Measurements from ENCODE around the gene CNTF. TPM values are rescaled to one million over a fixed set of nuclear protein-coding genes. Genes with fewer than 3 reads are reported as not detected.

Gene CNTF
- total and polyA plus RNA-seq, 7 donors = 0.87 to 1.8 (median 1.6) TPM; not detected in 2

DNA sequence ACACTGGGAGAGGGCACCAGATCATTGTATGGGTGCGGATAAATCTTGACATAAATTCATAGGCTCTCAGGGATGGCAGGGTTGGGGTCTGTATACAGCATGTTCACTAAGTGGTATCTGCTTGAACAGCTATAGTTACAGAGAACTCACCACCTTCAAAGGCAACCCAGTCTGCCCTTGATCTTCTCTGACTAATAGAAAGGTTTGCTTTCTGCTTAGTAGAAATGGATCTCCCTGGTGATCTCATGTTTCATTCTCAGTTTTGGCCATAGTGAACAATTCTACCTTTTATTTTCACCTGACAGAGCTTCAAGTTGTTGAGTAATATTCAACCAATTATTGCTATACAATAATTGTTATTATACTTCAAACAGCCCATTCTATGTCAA is 32.4 kb downstream of the CNTF start:
- TF ChIP-seq EP300 (IDR thresholded peaks at IDR 0.05) = no peak
- TF ChIP-seq, protein P1, sequence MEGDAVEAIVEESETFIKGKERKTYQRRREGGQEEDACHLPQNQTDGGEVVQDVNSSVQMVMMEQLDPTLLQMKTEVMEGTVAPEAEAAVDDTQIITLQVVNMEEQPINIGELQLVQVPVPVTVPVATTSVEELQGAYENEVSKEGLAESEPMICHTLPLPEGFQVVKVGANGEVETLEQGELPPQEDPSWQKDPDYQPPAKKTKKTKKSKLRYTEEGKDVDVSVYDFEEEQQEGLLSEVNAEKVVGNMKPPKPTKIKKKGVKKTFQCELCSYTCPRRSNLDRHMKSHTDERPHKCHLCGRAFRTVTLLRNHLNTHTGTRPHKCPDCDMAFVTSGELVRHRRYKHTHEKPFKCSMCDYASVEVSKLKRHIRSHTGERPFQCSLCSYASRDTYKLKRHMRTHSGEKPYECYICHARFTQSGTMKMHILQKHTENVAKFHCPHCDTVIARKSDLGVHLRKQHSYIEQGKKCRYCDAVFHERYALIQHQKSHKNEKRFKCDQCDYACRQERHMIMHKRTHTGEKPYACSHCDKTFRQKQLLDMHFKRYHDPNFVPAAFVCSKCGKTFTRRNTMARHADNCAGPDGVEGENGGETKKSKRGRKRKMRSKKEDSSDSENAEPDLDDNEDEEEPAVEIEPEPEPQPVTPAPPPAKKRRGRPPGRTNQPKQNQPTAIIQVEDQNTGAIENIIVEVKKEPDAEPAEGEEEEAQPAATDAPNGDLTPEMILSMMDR (IDR thresholded peaks at IDR 0.05) = no peak
- TF ChIP-seq POLR2A (IDR thresholded peaks at IDR 0.05) = no peak
- TF ChIP-seq POLR2AphosphoS5 (IDR thresholded peaks at IDR 0.05) = no peak
- H3K4me3 ChIP-seq = no peak overlapping the region
- H3K4me1 ChIP-seq = peaks cover 0 to 3% (median 0%) of the 10 kb centered on the region in 4 donors
- WGBS, 2 donors = 94 to 100% methylated on average over 1 of the region's 1 CpG
- DNase-seq = no peak
- H3K27me3 ChIP-seq = no peaks in the 10 kb centered on the region
- no peak overlapping the region for H3K27ac ChIP-seq
- H3K9me3 ChIP-seq = no peaks in the 10 kb centered on the region
- H3K36me3 ChIP-seq = no peaks in the 10 kb centered on the region
- intact Hi-C loops (cut with DNase I) = no loop called here

DNA sequence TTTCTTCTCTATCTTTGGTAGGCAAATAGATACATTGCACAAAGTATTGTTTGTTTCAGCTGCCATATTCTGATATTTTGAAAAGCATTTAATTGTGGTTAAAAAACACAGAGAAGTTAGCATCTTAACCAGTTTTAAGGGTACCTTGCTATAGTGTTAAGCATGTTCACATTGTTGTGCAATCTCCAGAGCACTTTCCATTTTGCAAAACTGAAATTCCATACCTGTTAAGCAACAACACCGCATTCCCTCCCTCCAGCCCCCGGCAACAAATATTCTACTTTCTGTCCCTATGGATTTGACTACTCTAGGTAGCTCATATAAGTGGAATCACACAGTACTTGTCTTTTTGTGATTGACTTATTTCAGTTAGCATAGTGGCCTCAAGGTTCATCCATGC is 33.9 kb downstream of the CNTF start:
- Histone ChIP-seq H3K4me3 (no peak overlapping the region), H3K36me3 (no peaks in the 10 kb centered on the region), H3K9me3 (no peaks in the 10 kb centered on the region), H3K4me1 (peaks cover 0 to 3% (median 0%) of the 10 kb centered on the region in 4 donors), H3K27ac (no peak overlapping the region), H3K27me3 (no peaks in the 10 kb centered on the region)
- DNase-seq = no peak
- no peak for TF ChIP-seq EP300 (IDR thresholded peaks at IDR 0.05)
- TF ChIP-seq, protein P1 (IDR thresholded peaks at IDR 0.05) = no peak
- no peak for TF ChIP-seq POLR2AphosphoS5 (IDR thresholded peaks at IDR 0.05)
- no peak for TF ChIP-seq POLR2A (IDR thresholded peaks at IDR 0.05)
- intact Hi-C loops (cut with DNase I) = no loop called here
- WGBS, 2 donors = 94 to 99% methylated on average over 2 of the region's 2 CpGs

DNA sequence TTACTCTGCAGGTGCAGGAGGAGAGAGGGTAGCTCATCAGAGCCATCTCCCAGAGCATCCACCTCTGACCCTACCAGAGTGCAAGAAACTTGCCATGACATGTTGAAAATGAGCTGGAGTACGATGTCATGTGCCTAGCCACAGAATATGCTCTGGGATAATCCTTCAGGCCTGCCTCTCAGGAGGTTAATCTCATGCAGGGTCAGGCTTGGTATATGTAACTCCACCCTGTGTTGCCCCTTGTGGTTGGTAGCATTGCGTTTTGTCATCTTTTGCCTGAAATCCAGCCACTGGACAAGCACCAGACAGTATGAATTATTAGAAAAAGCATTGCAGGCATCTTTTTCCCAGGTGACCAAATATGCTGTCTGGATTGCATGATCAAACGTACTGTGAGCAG is 36.2 kb downstream of the CNTF start:
- Histone ChIP-seq H3K9me3 (no peaks in the 10 kb centered on the region), H3K4me3 (no peak overlapping the region), H3K27ac (no peak overlapping the region), H3K27me3 (no peaks in the 10 kb centered on the region), H3K36me3 (no peaks in the 10 kb centered on the region), H3K4me1 (peaks cover 0 to 3% (median 0%) of the 10 kb centered on the region in 4 donors)
- 85 to 87% methylated on average over 3 of the region's 3 CpGs for WGBS, 2 donors
- no peak for DNase-seq
- intact Hi-C loops (cut with DNase I) = no loop called here
- TF ChIP-seq POLR2AphosphoS5 (IDR thresholded peaks at IDR 0.05) (no peak), EP300 (IDR thresholded peaks at IDR 0.05) (no peak)
- TF ChIP-seq, protein P1 (IDR thresholded peaks at IDR 0.05) = no peak

DNA sequence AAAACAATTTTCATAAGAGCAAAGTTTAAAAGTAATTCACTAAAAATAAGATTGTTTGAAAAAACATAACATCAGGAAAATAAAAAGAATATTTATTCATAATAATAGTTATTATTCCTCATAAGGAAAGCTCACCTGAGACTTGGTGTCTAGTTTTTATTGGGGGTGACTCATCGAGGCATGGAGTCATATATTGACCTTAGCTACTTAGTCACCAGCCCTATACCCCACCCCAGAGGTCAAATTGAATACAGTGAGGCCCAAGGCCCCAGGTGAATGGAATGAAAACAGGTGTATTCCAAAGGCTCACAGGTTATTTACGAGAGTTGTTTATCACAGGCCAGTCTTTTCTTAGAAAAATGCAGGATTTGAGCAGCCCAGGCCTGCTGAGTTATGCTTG is 36.9 kb downstream of the CNTF start:
- H3K27me3 ChIP-seq = no peaks in the 10 kb centered on the region
- WGBS, 2 donors = 3 to 48% methylated on average over 2 of the region's 2 CpGs
- intact Hi-C loops (cut with DNase I) = no loop called here
- no peaks in the 10 kb centered on the region for H3K4me1 ChIP-seq
- no peaks in the 10 kb centered on the region for H3K36me3 ChIP-seq
- no peak for TF ChIP-seq EP300 (IDR thresholded peaks at IDR 0.05)
- no peak for TF ChIP-seq POLR2A (IDR thresholded peaks at IDR 0.05)
- no peak overlapping the region for H3K4me3 ChIP-seq
- no peak for DNase-seq
- no peaks in the 10 kb centered on the region for H3K9me3 ChIP-seq
- no peak overlapping the region for H3K27ac ChIP-seq

DNA sequence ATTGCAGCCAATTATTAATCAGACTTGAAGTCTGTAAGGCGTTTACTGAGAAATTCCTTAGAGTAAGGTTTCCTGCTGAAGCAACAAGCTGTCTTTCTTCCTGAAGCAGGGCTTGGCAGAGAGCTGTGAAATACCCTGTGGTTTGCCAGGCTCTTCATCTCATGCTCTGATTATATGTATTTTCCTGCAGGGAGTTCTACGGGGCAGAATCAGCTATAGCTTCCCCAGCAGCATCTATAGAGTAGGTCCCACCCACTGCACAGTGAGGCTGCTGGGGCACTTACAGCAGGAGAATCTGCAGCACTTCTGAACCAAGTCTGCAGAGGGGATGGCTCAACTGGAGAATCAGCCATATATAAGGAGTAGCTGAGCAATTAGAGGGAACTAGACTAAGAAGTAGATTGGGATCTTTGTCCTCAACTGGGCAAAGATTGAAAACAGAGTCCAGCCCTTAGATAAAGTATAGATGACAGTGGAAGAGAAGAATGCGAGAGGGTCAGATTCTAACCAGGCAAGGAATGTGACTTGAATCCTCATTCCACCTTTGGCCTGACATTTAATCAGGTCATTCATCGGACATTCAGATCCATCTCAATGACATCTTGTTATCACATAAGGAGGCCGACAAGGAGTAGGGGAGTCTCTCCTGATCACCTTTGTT is 37.6 kb downstream of the CNTF start:
- 70 to 85% methylated on average over 5 of the region's 5 CpGs for WGBS, 2 donors
- no peaks in the 10 kb centered on the region for H3K9me3 ChIP-seq
- H3K4me3 ChIP-seq = no peak overlapping the region
- TF ChIP-seq, protein P1 (IDR thresholded peaks at IDR 0.05) = no peak
- TF ChIP-seq POLR2A (IDR thresholded peaks at IDR 0.05) (no peak), POLR2AphosphoS5 (IDR thresholded peaks at IDR 0.05) (no peak)
- H3K4me1 ChIP-seq = no peaks in the 10 kb centered on the region
- no peaks in the 10 kb centered on the region for H3K27me3 ChIP-seq
- no peak overlapping the region for H3K27ac ChIP-seq
- no peak for DNase-seq
- H3K36me3 ChIP-seq = no peaks in the 10 kb centered on the region
- intact Hi-C loops (cut with DNase I) = no loop called here
